Activated CD4-positive, alpha-beta memory T cell treated with anti-CD3 and anti-CD28 coated beads for 36 hours (primary cell): ENCODE results near the gene SEMA4C. TPM values are rescaled to one million over a fixed set of nuclear protein-coding genes. Genes with fewer than 3 reads are reported as not detected.

Source experiments
- CTCF ChIA-PET: fragments of 350-600 bp; sonication (Branson Sonifier 250); formaldehyde crosslinking; loops from one replicate; lab custom pipeline; 2021; ENCODE audit warnings: antibody characterized with exemption, inconsistent platforms; lab: Charles Lee
- POLR2A ChIA-PET: fragments of 350-600 bp; sonication (Branson Sonifier 250); formaldehyde crosslinking; loops from one replicate; lab custom pipeline; 2021; ENCODE audit warnings: antibody characterized with exemption; lab: Charles Lee
- DNase-seq: peaks from one replicate; pipeline ENCODE4 v3.0.0-alpha.2; 2020
- H3K27ac Mint-ChIP-seq: one replicate; pipeline ENCODE4 v1.8.0; 2021; ENCODE audit warnings: mixed read lengths
- H3K27me3 Mint-ChIP-seq: one replicate; pipeline ENCODE4 v1.8.0; 2021; ENCODE audit warnings: mixed read lengths
- H3K36me3 Mint-ChIP-seq: one replicate; pipeline ENCODE4 v1.8.0; 2021; ENCODE audit warnings: mixed read lengths
- H3K4me1 Mint-ChIP-seq: one replicate; pipeline ENCODE4 v1.8.0; 2021; ENCODE audit warnings: low read depth, mixed read lengths
- H3K4me3 Mint-ChIP-seq: one replicate; pipeline ENCODE4 v1.8.0; 2021; ENCODE audit warnings: mild to moderate bottlenecking, mixed read lengths
- H3K9me3 Mint-ChIP-seq: one replicate; pipeline ENCODE4 v1.8.0; 2021; ENCODE audit warnings: mixed read lengths
- intact Hi-C: fragments of 100-400 bp; cut with micrococcal nuclease; formaldehyde crosslinking; loops from one replicate; pipeline ENCODE4 v1.15.1; 2023
- total RNA-seq, 2 experiments: library from RNA; stranded (reverse); gene quantifications; one replicate each; pipeline ENCODE4 v1.2.3, GENCODE V29; 2021

The SEMA4C gene
- total RNA-seq, 2 experiments from 2014 or later = 13.9 to 18.8 TPM

GRCh38 chr2:96819876-96820511 is 49.9 kb downstream of the SEMA4C start:
- intact Hi-C loops = loop anchor here (5.0 kb wide), 4 partner anchors 37 to 292 kb away; partner anchors contain the start of genes ANKRD36, ANKRD39 and CNNM4
- Mint-ChIP-seq H3K9me3 (no peaks in the 10 kb centered on the region), H3K27me3 (no peaks in the 10 kb centered on the region), H3K27ac (no peak overlapping the region), H3K36me3 (peaks cover 4% of the 10 kb centered on the region), H3K4me1 (peaks cover 54% of the 10 kb centered on the region), H3K4me3 (no peak overlapping the region)
- POLR2A ChIA-PET = interaction anchor here (0.6 kb wide), 1 partner anchor 28 kb away, joined by 5 read pairs; no protein-coding TSS in a partner anchor
- CTCF ChIA-PET = interaction anchor here (0.6 to 1.2 kb wide), 4 partner anchors 11 to 293 kb away, joined by 3 to 4 read pairs (median 3); partner anchors contain the start of genes ANKRD36 and ANKRD39
- no peak for DNase-seq

DNA sequence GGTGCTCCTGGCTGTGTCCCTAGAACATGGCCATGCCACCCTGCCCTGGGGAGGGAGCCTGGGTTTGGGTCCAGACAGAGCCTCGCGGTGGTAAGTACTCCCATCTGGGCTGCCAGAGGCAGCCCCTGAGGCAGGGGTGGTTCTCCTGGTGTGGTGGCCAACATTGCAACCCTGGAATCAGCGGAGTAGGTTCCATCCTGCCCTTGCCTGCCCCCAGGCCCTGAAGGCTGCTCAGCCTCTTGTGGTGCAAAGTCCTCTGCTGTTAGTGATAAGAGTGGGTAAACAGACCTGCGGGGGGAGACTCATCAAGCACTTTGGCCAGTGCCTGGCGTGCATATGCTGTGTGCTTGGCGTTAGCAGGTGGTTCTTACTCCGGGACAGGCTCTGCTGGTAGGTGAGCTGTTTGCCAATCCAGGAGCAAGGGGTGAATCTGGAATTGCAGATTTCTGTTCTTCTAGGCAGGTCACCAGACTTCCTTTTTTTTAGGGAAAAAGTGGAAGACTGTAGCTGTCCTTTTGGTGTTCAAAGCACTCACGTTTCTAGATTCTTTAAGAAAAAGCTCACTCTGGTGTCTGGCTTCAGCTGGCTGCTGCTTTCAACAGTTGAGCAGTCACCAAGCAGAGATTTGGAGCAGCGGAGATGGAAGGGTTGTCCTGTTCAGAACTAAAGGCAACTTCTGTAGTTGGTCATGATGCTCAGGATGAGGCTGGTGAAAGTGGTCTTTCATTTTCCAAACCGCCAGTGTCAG is 50.6 kb downstream of the SEMA4C start:
- H3K9me3 Mint-ChIP-seq = no peaks in the 10 kb centered on the region
- no peaks in the 10 kb centered on the region for H3K27me3 Mint-ChIP-seq
- no peak overlapping the region for H3K4me3 Mint-ChIP-seq
- peaks cover 4% of the 10 kb centered on the region for H3K36me3 Mint-ChIP-seq
- H3K27ac Mint-ChIP-seq = no peak overlapping the region
- peaks cover 56% of the 10 kb centered on the region for H3K4me1 Mint-ChIP-seq
- POLR2A ChIA-PET = interaction anchor here (0.6 to 1.0 kb wide), 2 partner anchors 14 to 27 kb away, joined by 4 to 5 read pairs; no protein-coding TSS in a partner anchor
- intact Hi-C loops = loop anchor here (5.0 kb wide), 4 partner anchors 38 to 293 kb away; partner anchors contain the start of genes ANKRD36, ANKRD39 and CNNM4
- CTCF ChIA-PET = interaction anchor here (0.8 to 1.2 kb wide), 3 partner anchors 18 to 293 kb away, joined by 3 to 4 read pairs (median 3); partner anchors contain the start of genes ANKRD36 and ANKRD39
- DNase-seq = no peak

GRCh38 chr2:96817882-96818281 is 52.0 kb downstream of the SEMA4C start:
- no peak for DNase-seq
- H3K4me1 Mint-ChIP-seq = peaks cover 57% of the 10 kb centered on the region
- no peaks in the 10 kb centered on the region for H3K27me3 Mint-ChIP-seq
- H3K4me3 Mint-ChIP-seq = peak overlapping the region; percentile 79
- H3K9me3 Mint-ChIP-seq = no peaks in the 10 kb centered on the region
- intact Hi-C loops = loop anchor here (5.0 kb wide), 4 partner anchors 39 to 294 kb away; partner anchors contain the start of genes ANKRD36, ANKRD39 and CNNM4
- POLR2A ChIA-PET = interaction anchor here (2.0 to 3.6 kb wide), 2 partner anchors 16 to 40 kb away, joined by 6 to 17 read pairs; partner anchors contain the start of gene ANKRD39
- H3K27ac Mint-ChIP-seq = peak overlapping the region; percentile 49
- H3K36me3 Mint-ChIP-seq = peaks cover 4% of the 10 kb centered on the region
- CTCF ChIA-PET = interaction anchor here (1.8 kb wide), 1 partner anchor 40 kb away, joined by 10 read pairs; the partner anchor contains the start of gene ANKRD39

- no peaks in the 10 kb centered on the region for H3K27me3 Mint-ChIP-seq
- no peak overlapping the region for H3K27ac Mint-ChIP-seq
- no peak for DNase-seq
- ChIA-PET POLR2A (interaction anchor here (0.9 to 3.6 kb wide), 8 partner anchors 15 to 273 kb away, joined by 3 to 17 read pairs (median 4); partner anchors contain the start of genes ANKRD39 and CNNM4), CTCF (interaction anchor here (0.8 to 2.3 kb wide), 18 partner anchors 11 to 295 kb away, joined by 3 to 14 read pairs (median 4); partner anchors contain the start of genes ANKRD36, ANKRD39 and CNNM4)
- peaks cover 64% of the 10 kb centered on the region for H3K4me1 Mint-ChIP-seq
- intact Hi-C loops = loop anchor here (1.0 to 5.0 kb wide), 5 partner anchors 11 to 295 kb away; partner anchors contain the start of genes ANKRD36, ANKRD39 and CNNM4
- no peaks in the 10 kb centered on the region for H3K9me3 Mint-ChIP-seq
- peaks cover 4% of the 10 kb centered on the region for H3K36me3 Mint-ChIP-seq
- peak overlapping the region; percentile 79 for H3K4me3 Mint-ChIP-seq
Measured at GRCh38 chr2:96816836-96817702, 52.8 kb downstream of the SEMA4C start.

GRCh38 chr2:96816127-96816835 is 53.6 kb downstream of the SEMA4C start, which contains the start of gene CNNM3:
Gene CNNM3 (plus strand): TSS chr2:96816268. CDS start chr2:96816278, 10 bp downstream.
- Mint-ChIP-seq H3K4me1 (peaks cover 60% of the 10 kb centered on the region), H3K9me3 (no peaks in the 10 kb centered on the region), H3K27ac (peak within 1 kb of the TSS; percentile 77), H3K36me3 (peaks cover 4% of the 10 kb centered on the region), H3K4me3 (peak within 1 kb of the TSS; percentile 82), H3K27me3 (no peaks in the 10 kb centered on the region)
- DNase-seq = peak; percentile 97
- POLR2A ChIA-PET = interaction anchor here (0.9 to 3.6 kb wide), 8 partner anchors 14 to 272 kb away, joined by 3 to 17 read pairs (median 4); partner anchors contain the start of genes ANKRD39 and CNNM4
- intact Hi-C loops = loop anchor here (1.0 to 5.0 kb wide), 5 partner anchors 10 to 296 kb away; partner anchors contain the start of genes ANKRD36, ANKRD39 and CNNM4
- CTCF ChIA-PET = interaction anchor here (0.8 to 2.3 kb wide), 18 partner anchors 10 to 296 kb away, joined by 3 to 14 read pairs (median 3); partner anchors contain the start of genes ANKRD36, ANKRD39 and CNNM4

- intact Hi-C loops = loop anchor here (1.0 to 5.0 kb wide), 6 partner anchors 9 to 297 kb away; partner anchors contain the start of genes ANKRD36, ANKRD39 and CNNM4
- ChIA-PET POLR2A (interaction anchor here (1.2 to 3.6 kb wide), 5 partner anchors 24 to 147 kb away, joined by 3 to 17 read pairs (median 5); partner anchors contain the start of genes ANKRD39 and CNNM4), CTCF (interaction anchor here (0.8 to 2.3 kb wide), 12 partner anchors 9 to 139 kb away, joined by 3 to 14 read pairs (median 4); partner anchors contain the start of genes ANKRD39 and CNNM4)
- Mint-ChIP-seq H3K4me1 (peaks cover 52% of the 10 kb centered on the region), H3K27me3 (no peaks in the 10 kb centered on the region), H3K27ac (peak overlapping the region; percentile 77), H3K9me3 (no peaks in the 10 kb centered on the region), H3K4me3 (peak overlapping the region; percentile 82), H3K36me3 (peaks cover 4% of the 10 kb centered on the region)
- DNase-seq = peak; percentile 45
Measured at GRCh38 chr2:96815326-96816126, 54.4 kb downstream of the SEMA4C start.

DNA sequence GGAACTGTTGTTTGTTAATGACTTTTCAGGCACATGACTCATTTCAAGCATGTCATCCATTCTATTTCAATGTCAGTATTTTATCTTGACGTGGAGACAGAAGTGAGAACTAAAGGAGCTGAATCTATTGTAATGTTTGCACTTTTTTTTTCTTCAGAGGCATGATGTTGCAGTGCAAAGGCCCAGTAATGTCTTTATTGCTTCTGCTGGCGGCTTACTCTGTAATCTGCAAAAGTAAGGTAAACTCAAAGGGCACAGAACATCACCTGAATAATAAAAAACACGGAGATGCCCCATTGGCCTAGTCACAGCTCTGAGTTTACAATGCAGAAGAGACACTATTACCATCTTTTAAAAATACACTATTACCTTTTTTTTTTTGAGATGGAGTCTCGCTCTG is 56.2 kb downstream of the SEMA4C start:
- Mint-ChIP-seq H3K36me3 (peaks cover 4% of the 10 kb centered on the region), H3K9me3 (no peaks in the 10 kb centered on the region), H3K27ac (no peak overlapping the region), H3K4me3 (no peak overlapping the region), H3K27me3 (no peaks in the 10 kb centered on the region), H3K4me1 (peaks cover 33% of the 10 kb centered on the region)
- intact Hi-C loops = no loop called here
- no peak for DNase-seq
- ChIA-PET CTCF (interaction anchor here (1.3 to 2.2 kb wide), 3 partner anchors 13 to 137 kb away, joined by 4 to 9 read pairs (median 5); partner anchors contain the start of gene ANKRD39), POLR2A (no interaction called here)

DNA sequence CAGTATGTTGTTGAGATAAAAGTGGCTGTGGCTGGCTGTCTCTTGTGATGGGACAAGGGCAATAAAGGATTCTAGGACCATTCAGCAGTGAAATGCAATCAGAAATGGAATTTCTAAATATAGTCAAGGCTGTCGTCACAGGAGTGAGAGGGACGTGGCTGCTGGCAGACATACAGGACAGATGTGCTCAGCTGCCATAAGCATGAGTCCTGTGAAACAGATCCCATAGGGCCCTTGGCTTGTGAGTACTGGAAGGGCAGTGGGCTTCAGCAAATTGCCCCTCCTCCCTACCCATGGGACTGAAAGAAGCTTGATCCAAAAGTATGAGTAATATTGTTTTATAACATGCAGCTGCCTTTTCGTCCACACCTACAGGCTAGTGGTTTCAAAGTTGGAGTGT is 58.0 kb downstream of the SEMA4C start:
- Mint-ChIP-seq H3K4me1 (peaks cover 18% of the 10 kb centered on the region), H3K4me3 (no peak overlapping the region), H3K27ac (no peak overlapping the region), H3K9me3 (no peaks in the 10 kb centered on the region), H3K36me3 (peaks cover 1% of the 10 kb centered on the region), H3K27me3 (no peaks in the 10 kb centered on the region)
- POLR2A ChIA-PET = no interaction called here
- intact Hi-C loops = no loop called here
- DNase-seq = no peak
- CTCF ChIA-PET = interaction anchor here (2.2 kb wide), 1 partner anchor 11 kb away, joined by 5 read pairs; no protein-coding TSS in a partner anchor

GRCh38 chr2:96810783-96811192 is 59.1 kb downstream of the SEMA4C start:
- no peaks in the 10 kb centered on the region for H3K9me3 Mint-ChIP-seq
- H3K4me1 Mint-ChIP-seq = peaks cover 27% of the 10 kb centered on the region
- ChIA-PET CTCF (interaction anchor here (0.8 kb wide), 1 partner anchor 47 kb away, joined by 3 read pairs; the partner anchor contains the start of gene ANKRD39), POLR2A (no interaction called here)
- peaks cover 1% of the 10 kb centered on the region for H3K36me3 Mint-ChIP-seq
- no peak for DNase-seq
- no peak overlapping the region for H3K4me3 Mint-ChIP-seq
- intact Hi-C loops = no loop called here
- H3K27me3 Mint-ChIP-seq = no peaks in the 10 kb centered on the region
- no peak overlapping the region for H3K27ac Mint-ChIP-seq
